ENCODE results near the gene ACTN4. TPM values are rescaled to one million over a fixed set of nuclear protein-coding genes. Genes with fewer than 3 reads are reported as not detected.

Gene ACTN4
- total RNA-seq, 2 experiments from 2014 or later: 86.8 to 178 TPM

- BruUV-seq (replicated peaks): no TSS peak
- intact Hi-C loops (cut with micrococcal nuclease; ENCODE audit: unreplicated experiment): no loop called here
- Histone ChIP-seq H4K20me1 (ENCODE audit: insufficient read depth, low read length) (no peaks in the 10 kb centered on the region), H3K4me3 (ENCODE audit: low read depth, low read length, poor library complexity, severe bottlenecking) (no peak overlapping the region), H3K27ac (ENCODE audit: low read depth, low read length, poor library complexity, severe bottlenecking) (no peak overlapping the region), H3K9me2 (ENCODE audit: insufficient read depth, low read length) (no peaks in the 10 kb centered on the region), H3K4me1 (ENCODE audit: insufficient read depth, low read length, poor library complexity, severe bottlenecking) (no peaks in the 10 kb centered on the region), H3K4me2 (ENCODE audit: low read length) (no peak overlapping the region), H3K36me3 (ENCODE audit: insufficient read depth, low read length) (no peaks in the 10 kb centered on the region), H3K9me3 (ENCODE audit: low read length) (no peaks in the 10 kb centered on the region), H3K79me2 (ENCODE audit: insufficient read depth, low read depth, low read length) (no peaks in the 10 kb centered on the region), H2AFZ (ENCODE audit: low read length) (no peak overlapping the region)
- ChIA-PET POLR2A (no interaction called here), CTCF (ENCODE audit: unreplicated experiment) (interaction anchor here (0.6 kb wide), 1 partner anchor 501 kb away, joined by 3 read pairs; no protein-coding TSS in a partner anchor)
- DNase-seq (ENCODE audit: low spot score): no peak
- TF ChIP-seq, protein P1, sequence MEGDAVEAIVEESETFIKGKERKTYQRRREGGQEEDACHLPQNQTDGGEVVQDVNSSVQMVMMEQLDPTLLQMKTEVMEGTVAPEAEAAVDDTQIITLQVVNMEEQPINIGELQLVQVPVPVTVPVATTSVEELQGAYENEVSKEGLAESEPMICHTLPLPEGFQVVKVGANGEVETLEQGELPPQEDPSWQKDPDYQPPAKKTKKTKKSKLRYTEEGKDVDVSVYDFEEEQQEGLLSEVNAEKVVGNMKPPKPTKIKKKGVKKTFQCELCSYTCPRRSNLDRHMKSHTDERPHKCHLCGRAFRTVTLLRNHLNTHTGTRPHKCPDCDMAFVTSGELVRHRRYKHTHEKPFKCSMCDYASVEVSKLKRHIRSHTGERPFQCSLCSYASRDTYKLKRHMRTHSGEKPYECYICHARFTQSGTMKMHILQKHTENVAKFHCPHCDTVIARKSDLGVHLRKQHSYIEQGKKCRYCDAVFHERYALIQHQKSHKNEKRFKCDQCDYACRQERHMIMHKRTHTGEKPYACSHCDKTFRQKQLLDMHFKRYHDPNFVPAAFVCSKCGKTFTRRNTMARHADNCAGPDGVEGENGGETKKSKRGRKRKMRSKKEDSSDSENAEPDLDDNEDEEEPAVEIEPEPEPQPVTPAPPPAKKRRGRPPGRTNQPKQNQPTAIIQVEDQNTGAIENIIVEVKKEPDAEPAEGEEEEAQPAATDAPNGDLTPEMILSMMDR (conservative IDR thresholded peaks at IDR 0.05; ENCODE audit: low read length): no peak
- no peak for TF ChIP-seq EZH2phosphoT487 (IDR thresholded peaks at IDR 0.05; ENCODE audit: borderline replicate concordance, low read depth, low read length)
Measured at GRCh38 chr19:38778733-38779132, 131.3 kb downstream of the ACTN4 start.

GRCh38 chr19:38780443-38780842 lies 133.0 kb downstream of the ACTN4 start:
- Histone ChIP-seq H3K4me1 (ENCODE audit: insufficient read depth, low read length, poor library complexity, severe bottlenecking) (no peaks in the 10 kb centered on the region), H3K27ac (ENCODE audit: low read depth, low read length, poor library complexity, severe bottlenecking) (no peak overlapping the region), H3K4me3 (ENCODE audit: low read depth, low read length, poor library complexity, severe bottlenecking) (no peak overlapping the region), H3K79me2 (ENCODE audit: insufficient read depth, low read depth, low read length) (no peaks in the 10 kb centered on the region), H3K4me2 (ENCODE audit: low read length) (no peak overlapping the region), H3K36me3 (ENCODE audit: insufficient read depth, low read length) (no peaks in the 10 kb centered on the region), H3K9me2 (ENCODE audit: insufficient read depth, low read length) (no peaks in the 10 kb centered on the region), H2AFZ (ENCODE audit: low read length) (no peak overlapping the region), H4K20me1 (ENCODE audit: insufficient read depth, low read length) (no peaks in the 10 kb centered on the region), H3K9me3 (ENCODE audit: low read length) (no peaks in the 10 kb centered on the region)
- TF ChIP-seq EZH2phosphoT487 (IDR thresholded peaks at IDR 0.05; ENCODE audit: borderline replicate concordance, low read depth, low read length): no peak
- TF ChIP-seq, protein P1 (conservative IDR thresholded peaks at IDR 0.05; ENCODE audit: low read length): no peak
- no peak for DNase-seq (ENCODE audit: low spot score)
- intact Hi-C loops (cut with micrococcal nuclease; ENCODE audit: unreplicated experiment): no loop called here
- POLR2A ChIA-PET: no interaction called here
- CTCF ChIA-PET (ENCODE audit: unreplicated experiment): no interaction called here
- no TSS peak for BruUV-seq (replicated peaks)

DNA sequence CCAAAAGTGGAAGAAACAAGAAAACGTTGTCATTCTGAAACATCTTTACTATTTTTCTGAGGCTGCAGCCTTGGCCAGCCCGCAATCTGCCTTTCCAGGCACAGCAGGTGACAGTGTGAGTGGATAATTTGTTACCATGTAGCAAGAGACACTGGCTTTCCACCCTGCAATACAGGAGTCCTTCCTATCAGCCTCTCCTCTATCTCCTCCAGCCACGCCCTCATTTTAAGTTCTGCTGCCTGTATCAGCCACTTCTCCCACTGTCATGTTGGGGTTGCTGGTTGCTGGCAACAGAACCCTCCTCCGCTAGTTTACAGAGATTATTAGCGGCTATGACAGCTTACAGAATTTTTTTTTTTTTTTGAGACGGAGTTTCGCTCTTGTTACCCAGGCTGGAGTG lies 133.6 kb downstream of the ACTN4 start:
- Histone ChIP-seq H3K79me2 (ENCODE audit: insufficient read depth, low read depth, low read length) (no peaks in the 10 kb centered on the region), H3K4me1 (ENCODE audit: insufficient read depth, low read length, poor library complexity, severe bottlenecking) (no peaks in the 10 kb centered on the region), H3K36me3 (ENCODE audit: insufficient read depth, low read length) (no peaks in the 10 kb centered on the region), H3K4me2 (ENCODE audit: low read length) (no peak overlapping the region), H3K27ac (ENCODE audit: low read depth, low read length, poor library complexity, severe bottlenecking) (no peak overlapping the region), H3K9me3 (ENCODE audit: low read length) (no peaks in the 10 kb centered on the region), H2AFZ (ENCODE audit: low read length) (no peak overlapping the region), H3K4me3 (ENCODE audit: low read depth, low read length, poor library complexity, severe bottlenecking) (no peak overlapping the region), H3K9me2 (ENCODE audit: insufficient read depth, low read length) (no peaks in the 10 kb centered on the region), H4K20me1 (ENCODE audit: insufficient read depth, low read length) (no peaks in the 10 kb centered on the region)
- CTCF ChIA-PET (ENCODE audit: unreplicated experiment): no interaction called here
- POLR2A ChIA-PET: no interaction called here
- TF ChIP-seq, protein P1 (conservative IDR thresholded peaks at IDR 0.05; ENCODE audit: low read length): no peak
- TF ChIP-seq EZH2phosphoT487 (IDR thresholded peaks at IDR 0.05; ENCODE audit: borderline replicate concordance, low read depth, low read length): no peak
- intact Hi-C loops (cut with micrococcal nuclease; ENCODE audit: unreplicated experiment): no loop called here
- DNase-seq (ENCODE audit: low spot score): no peak
- no TSS peak for BruUV-seq (replicated peaks)

Other genes with a start within 250 kb of the ACTN4 start
- gene FAM98C, start 244.6 kb upstream of the ACTN4 start, total RNA-seq (2014; rRNA removed; shearing (Covaris generic)): 21.9 and 32.8 TPM in 2 replicates
- gene FAM98C, start 244.6 kb upstream of the ACTN4 start, total RNA-seq (2022): 30.4 and 31.1 TPM in 2 replicates
- gene RASGRP4, start 221.4 kb upstream of the ACTN4 start, total RNA-seq (2014; rRNA removed; shearing (Covaris generic)): not detected in 2 replicates
- gene RASGRP4, start 221.4 kb upstream of the ACTN4 start, total RNA-seq (2022): not detected in 2 replicates
- 0.15 and 0.54 TPM in 2 replicates for gene RYR1, start 214.0 kb upstream of the ACTN4 start, total RNA-seq (2014; rRNA removed; shearing (Covaris generic))
- gene RYR1, start 214.0 kb upstream of the ACTN4 start, total RNA-seq (2022): 0.61 and 1.4 TPM in 2 replicates
- gene MAP4K1, start 29.7 kb upstream of the ACTN4 start, total RNA-seq (2014; rRNA removed; shearing (Covaris generic)): 102 and 108 TPM in 2 replicates
- gene MAP4K1, start 29.7 kb upstream of the ACTN4 start, total RNA-seq (2022): 313 and 331 TPM in 2 replicates
- gene EIF3K, start 28.5 kb upstream of the ACTN4 start, total RNA-seq (2014; rRNA removed; shearing (Covaris generic)): 321 and 325 TPM in 2 replicates
- 353 and 364 TPM in 2 replicates for gene EIF3K, start 28.5 kb upstream of the ACTN4 start, total RNA-seq (2022)
- 1.2 and 2.9 TPM in 2 replicates for gene CAPN12, start 96.8 kb downstream of the ACTN4 start, total RNA-seq (2014; rRNA removed; shearing (Covaris generic))
- gene CAPN12, start 96.8 kb downstream of the ACTN4 start, total RNA-seq (2022): 2.6 and 3.7 TPM in 2 replicates
- not detected in 2 replicates for gene LGALS7, start 125.9 kb downstream of the ACTN4 start, total RNA-seq (2014; rRNA removed; shearing (Covaris generic))
- gene LGALS7, start 125.9 kb downstream of the ACTN4 start, total RNA-seq (2022): not detected in 2 replicates
- not detected in 2 replicates for gene LGALS7B, start 141.6 kb downstream of the ACTN4 start, total RNA-seq (2014; rRNA removed; shearing (Covaris generic))
- not detected in 2 replicates for gene LGALS7B, start 141.6 kb downstream of the ACTN4 start, total RNA-seq (2022)
- 0.70 and 1.0 TPM in 2 replicates for gene LGALS4, start 165.3 kb downstream of the ACTN4 start, total RNA-seq (2014; rRNA removed; shearing (Covaris generic))
- 1.1 and 1.3 TPM in 2 replicates for gene LGALS4, start 165.3 kb downstream of the ACTN4 start, total RNA-seq (2022)
- gene ECH1, start 184.1 kb downstream of the ACTN4 start, total RNA-seq (2014; rRNA removed; shearing (Covaris generic)): 68.8 and 70.9 TPM in 2 replicates
- 124 and 134 TPM in 2 replicates for gene ECH1, start 184.1 kb downstream of the ACTN4 start, total RNA-seq (2022)
- 236 and 263 TPM in 2 replicates for gene HNRNPL, start 202.3 kb downstream of the ACTN4 start, total RNA-seq (2014; rRNA removed; shearing (Covaris generic))
- gene HNRNPL, start 202.3 kb downstream of the ACTN4 start, total RNA-seq (2022): 655 and 706 TPM in 2 replicates
- gene RINL, start 230.6 kb downstream of the ACTN4 start, total RNA-seq (2014; rRNA removed; shearing (Covaris generic)): 26.3 and 33.3 TPM in 2 replicates
- gene RINL, start 230.6 kb downstream of the ACTN4 start, total RNA-seq (2022): 38.4 and 42.1 TPM in 2 replicates